ENCODE measurements around the gene DNAJC21.
"Not testable (repeated sequence)": the region's sequence is repeated elsewhere in the genome, so short reads cannot be mapped to it uniquely, and the experiment has no call there.

DNAJC21 gene

GRCh38 chr5:34913072-34913471 lies 16.3 kb upstream of the DNAJC21 start:
- TF ChIP-seq ZNF274 (IDR thresholded peaks at IDR 0.05; ENCODE audit: low read depth, low read length), result no peak
- no peak overlapping the region for H3K4me3 ChIP-seq (ENCODE audit: low read length)

- TF ChIP-seq ZNF274 (IDR thresholded peaks at IDR 0.05; ENCODE audit: low read depth, low read length), result no peak
- H3K4me3 ChIP-seq (ENCODE audit: low read length), result peak overlapping the region; percentile 84
Measured at GRCh38 chr5:34914671-34915138, 14.7 kb upstream of the DNAJC21 start.

GRCh38 chr5:34915139-34915855 lies 14.1 kb upstream of the DNAJC21 start, which contains the start of the genes BRIX1 and RAD1:
BRIX1 (plus strand) TSS chr5:34915711; CDS start chr5:34915739, 28 bp downstream.
RAD1 (minus strand) TSS chr5:34915504; CDS start chr5:34914892, 612 bp downstream.
- H3K4me3 ChIP-seq (ENCODE audit: low read length), result peak within 1 kb of the TSS; percentile 84
- no peak for TF ChIP-seq ZNF274 (IDR thresholded peaks at IDR 0.05; ENCODE audit: low read depth, low read length)

- TF ChIP-seq ZNF274 (IDR thresholded peaks at IDR 0.05; ENCODE audit: low read depth, low read length), result no peak
- peak overlapping the region; percentile 84 for H3K4me3 ChIP-seq (ENCODE audit: low read length)
Measured at GRCh38 chr5:34915856-34916192, 13.5 kb upstream of the DNAJC21 start.

- peak overlapping the region; percentile 84 for H3K4me3 ChIP-seq (ENCODE audit: low read length)
- no peak for TF ChIP-seq ZNF274 (IDR thresholded peaks at IDR 0.05; ENCODE audit: low read depth, low read length)
Measured at GRCh38 chr5:34916518-34916917, 12.8 kb upstream of the DNAJC21 start.

- H3K4me3 ChIP-seq (ENCODE audit: low read length), result peak overlapping the region; percentile 24; the same call in 1 of the 2 replicates
- no peak for TF ChIP-seq ZNF274 (IDR thresholded peaks at IDR 0.05; ENCODE audit: low read depth, low read length)
Measured at GRCh38 chr5:34918025-34918424, 11.3 kb upstream of the DNAJC21 start.

- no peak overlapping the region for H3K4me3 ChIP-seq (ENCODE audit: low read length)
Measured at GRCh38 chr5:34919077-34919476, 10.3 kb upstream of the DNAJC21 start.

GRCh38 chr5:34923256-34923655 lies 6.1 kb upstream of the DNAJC21 start:
- H3K4me3 ChIP-seq (ENCODE audit: low read length), result not testable (repeated sequence)

More at GRCh38 chr5:34919077-34919476, 10.3 kb upstream of the DNAJC21 start:
- no peak for TF ChIP-seq ZNF274 (IDR thresholded peaks at IDR 0.05; ENCODE audit: low read depth, low read length)

GRCh38 chr5:34923694-34924461 lies 5.5 kb upstream of the DNAJC21 start:
- H3K4me3 ChIP-seq (ENCODE audit: low read length), result no peak overlapping the region
- TF ChIP-seq ZNF274 (IDR thresholded peaks at IDR 0.05; ENCODE audit: low read depth, low read length), result no peak

GRCh38 chr5:34924462-34924765 lies 4.9 kb upstream of the DNAJC21 start:
- H3K4me3 ChIP-seq (ENCODE audit: low read length), result no peak overlapping the region
- TF ChIP-seq ZNF274 (IDR thresholded peaks at IDR 0.05; ENCODE audit: low read depth, low read length), result no peak

GRCh38 chr5:34926318-34926888 lies 3.0 kb upstream of the DNAJC21 start:
- no peak for TF ChIP-seq ZNF274 (IDR thresholded peaks at IDR 0.05; ENCODE audit: low read depth, low read length)
- no peak overlapping the region for H3K4me3 ChIP-seq (ENCODE audit: low read length)

- TF ChIP-seq ZNF274 (IDR thresholded peaks at IDR 0.05; ENCODE audit: low read depth, low read length), result no peak
- H3K4me3 ChIP-seq (ENCODE audit: low read length), result no peak overlapping the region
Measured at GRCh38 chr5:34927785-34928184, 1.6 kb upstream of the DNAJC21 start.

GRCh38 chr5:34928267-34928666 lies 1.1 kb upstream of the DNAJC21 start:
- H3K4me3 ChIP-seq (ENCODE audit: low read length), result no peak overlapping the region
- TF ChIP-seq ZNF274 (IDR thresholded peaks at IDR 0.05; ENCODE audit: low read depth, low read length), result no peak

GRCh38 chr5:34929720-34930461 lies 532 bp downstream of the DNAJC21 start:
- no peak for TF ChIP-seq ZNF274 (IDR thresholded peaks at IDR 0.05; ENCODE audit: low read depth, low read length)
- peak overlapping the region; percentile 86 for H3K4me3 ChIP-seq (ENCODE audit: low read length)
